Neural cell (in vitro differentiated cells): ENCODE data around the gene NANOS2.

Source experiments
- CTCF ChIP-seq: fragments of 450-650 bp; IDR thresholded peaks from 2 replicates; pipeline ENCODE4 v1.5.1; 2014; ENCODE audit warnings: antibody characterized with exemption, mild to moderate bottlenecking, moderate library complexity; ENCODE audit not compliant: poor library complexity, severe bottlenecking
- EP300 ChIP-seq: fragments of 450-650 bp; conservative IDR thresholded peaks from 2 replicates; pipeline ENCODE4 v1.6.1; 2014; ENCODE audit warnings: antibody characterized with exemption, mild to moderate bottlenecking, moderate library complexity; ENCODE audit not compliant: poor library complexity, severe bottlenecking
- RAD21 ChIP-seq: fragments of 450-650 bp; conservative IDR thresholded peaks from 2 replicates; pipeline ENCODE4 v1.6.1; 2014; ENCODE audit warnings: antibody characterized with exemption, mild to moderate bottlenecking, moderate library complexity

GRCh38 chr19:45873219-45873772, 41.3 kb downstream of the NANOS2 start:
- TF ChIP-seq CTCF (no peak), RAD21 (no peak), EP300 (no peak)
